Neural progenitor cell (in vitro differentiated cells): ENCODE data around the gene CCDC15.

ENCODE experiments used
- EZH2 ChIP-seq: fragments of 200-600 bp; sonication (generic); IDR thresholded peaks from 2 replicates; pipeline ENCODE4 v1.6.1; 2017; ENCODE audit warnings: antibody characterized with exemption, mild to moderate bottlenecking, moderate library complexity
- EZH2phosphoT487 ChIP-seq: fragments of 200-600 bp; sonication (generic); IDR thresholded peaks from 2 replicates; pipeline ENCODE4 v1.6.1; 2017; ENCODE audit warnings: antibody characterized with exemption
- TF ChIP-seq, protein P1 (sequence below): fragments of 200-600 bp; sonication (generic); IDR thresholded peaks from 2 replicates; pipeline ENCODE4 v1.5.1; 2017; ENCODE audit warnings: antibody characterized with exemption, mild to moderate bottlenecking

DNA sequence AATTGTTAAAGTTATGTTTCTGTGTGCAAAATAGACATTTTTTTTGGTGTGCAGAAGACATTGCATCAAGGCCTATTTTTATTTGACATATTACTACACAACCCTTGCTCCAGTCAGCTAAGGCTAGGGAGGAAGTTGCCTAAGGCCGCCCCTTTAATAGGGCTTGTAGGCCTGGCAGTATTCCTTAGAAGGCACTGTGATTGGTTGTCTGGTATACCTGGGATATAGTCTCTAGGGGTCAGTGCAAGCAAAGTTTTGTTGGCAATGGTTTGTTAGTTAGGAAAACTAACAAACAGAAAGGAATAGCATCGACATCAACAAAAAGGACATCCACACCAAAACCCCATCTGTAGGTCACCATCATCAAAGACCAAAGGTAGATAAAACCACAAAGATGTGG is 16.9 kb downstream of the CCDC15 start:
- TF ChIP-seq EZH2 (no peak), EZH2phosphoT487 (no peak)
- TF ChIP-seq, protein P1, sequence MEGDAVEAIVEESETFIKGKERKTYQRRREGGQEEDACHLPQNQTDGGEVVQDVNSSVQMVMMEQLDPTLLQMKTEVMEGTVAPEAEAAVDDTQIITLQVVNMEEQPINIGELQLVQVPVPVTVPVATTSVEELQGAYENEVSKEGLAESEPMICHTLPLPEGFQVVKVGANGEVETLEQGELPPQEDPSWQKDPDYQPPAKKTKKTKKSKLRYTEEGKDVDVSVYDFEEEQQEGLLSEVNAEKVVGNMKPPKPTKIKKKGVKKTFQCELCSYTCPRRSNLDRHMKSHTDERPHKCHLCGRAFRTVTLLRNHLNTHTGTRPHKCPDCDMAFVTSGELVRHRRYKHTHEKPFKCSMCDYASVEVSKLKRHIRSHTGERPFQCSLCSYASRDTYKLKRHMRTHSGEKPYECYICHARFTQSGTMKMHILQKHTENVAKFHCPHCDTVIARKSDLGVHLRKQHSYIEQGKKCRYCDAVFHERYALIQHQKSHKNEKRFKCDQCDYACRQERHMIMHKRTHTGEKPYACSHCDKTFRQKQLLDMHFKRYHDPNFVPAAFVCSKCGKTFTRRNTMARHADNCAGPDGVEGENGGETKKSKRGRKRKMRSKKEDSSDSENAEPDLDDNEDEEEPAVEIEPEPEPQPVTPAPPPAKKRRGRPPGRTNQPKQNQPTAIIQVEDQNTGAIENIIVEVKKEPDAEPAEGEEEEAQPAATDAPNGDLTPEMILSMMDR: peak; percentile 43
